NT2/D1 (cell line): Measurements from ENCODE around the gene RNF121.

Experiments
- SUZ12 ChIP-seq: IDR thresholded peaks from 2 replicates; pipeline ENCODE4 v1.6.1; 2011; ENCODE audit not compliant: insufficient read length, insufficient read depth; ENCODE audit errors: extremely low read depth
- YY1 ChIP-seq: IDR thresholded peaks from 2 replicates; pipeline ENCODE4 v1.6.1; 2011; ENCODE audit not compliant: insufficient read length, insufficient read depth
- ZNF274 ChIP-seq: IDR thresholded peaks from 2 replicates; pipeline ENCODE4 v1.6.1; 2011; ENCODE audit warnings: mild to moderate bottlenecking, low read depth, low read length

- TF ChIP-seq SUZ12, result no peak
- no peak for TF ChIP-seq YY1
- no peak for TF ChIP-seq ZNF274
Measured at GRCh38 chr11:72000202-72000867, 71.5 kb downstream of the RNF121 start.
